Hematopoietic multipotent progenitor cell treated with erythropoietin and hydrocortisone succinate and interleukin-3 and kit ligand, for 15 days (in vitro differentiated cells): Measurements from ENCODE around the gene TGFBR3.

Source experiments
- DNase-seq: peaks from one replicate; pipeline ENCODE4 v3.0.0-alpha.2; 2015; ENCODE audit warnings: low spot score

TGFBR3 gene

GRCh38 chr1:91799159-91799558, 86.8 kb downstream of the TGFBR3 start:
- peak; percentile 14 for DNase-seq

- no peak for DNase-seq
Measured at GRCh38 chr1:91798740-91799139, 87.2 kb downstream of the TGFBR3 start.

DNA sequence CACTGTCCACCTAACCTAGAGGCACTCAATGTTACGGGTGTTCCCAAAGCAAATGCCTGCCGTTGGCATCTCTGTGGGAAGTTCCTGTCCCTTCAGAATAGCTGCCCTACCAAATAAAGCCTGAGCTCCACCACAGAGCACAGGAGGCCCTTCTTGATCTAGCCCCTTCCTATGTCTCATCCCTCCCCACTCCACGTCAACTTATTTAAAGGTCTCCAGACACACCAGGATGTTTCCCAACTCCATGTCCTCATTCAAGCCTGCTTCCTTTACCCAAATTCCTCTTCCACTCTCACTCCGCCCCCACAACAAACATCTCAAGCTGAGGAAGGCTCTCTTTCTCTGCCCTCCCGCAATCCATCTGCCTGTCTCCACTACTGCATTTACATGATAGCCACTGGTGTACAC, 87.7 kb downstream of the TGFBR3 start:
- DNase-seq: no peak

- no peak for DNase-seq
Measured at GRCh38 chr1:91797164-91797563, 88.8 kb downstream of the TGFBR3 start.

- DNase-seq: no peak
Measured at GRCh38 chr1:91796390-91796654, 89.6 kb downstream of the TGFBR3 start.

GRCh38 chr1:91795591-91796389, 90.2 kb downstream of the TGFBR3 start:
- DNase-seq: no peak

- DNase-seq: no peak
Measured at GRCh38 chr1:91793877-91794276, 92.1 kb downstream of the TGFBR3 start.

GRCh38 chr1:91793189-91793588, 92.8 kb downstream of the TGFBR3 start:
- DNase-seq: no peak

- DNase-seq: no peak
Measured at GRCh38 chr1:91792489-91793071, 93.4 kb downstream of the TGFBR3 start.

- DNase-seq: no peak
Measured at GRCh38 chr1:91791691-91792488, 94.1 kb downstream of the TGFBR3 start.

- DNase-seq: no peak
Measured at GRCh38 chr1:91791103-91791502, 94.8 kb downstream of the TGFBR3 start.

GRCh38 chr1:91790392-91790791, 95.6 kb downstream of the TGFBR3 start:
- DNase-seq: no peak

DNA sequence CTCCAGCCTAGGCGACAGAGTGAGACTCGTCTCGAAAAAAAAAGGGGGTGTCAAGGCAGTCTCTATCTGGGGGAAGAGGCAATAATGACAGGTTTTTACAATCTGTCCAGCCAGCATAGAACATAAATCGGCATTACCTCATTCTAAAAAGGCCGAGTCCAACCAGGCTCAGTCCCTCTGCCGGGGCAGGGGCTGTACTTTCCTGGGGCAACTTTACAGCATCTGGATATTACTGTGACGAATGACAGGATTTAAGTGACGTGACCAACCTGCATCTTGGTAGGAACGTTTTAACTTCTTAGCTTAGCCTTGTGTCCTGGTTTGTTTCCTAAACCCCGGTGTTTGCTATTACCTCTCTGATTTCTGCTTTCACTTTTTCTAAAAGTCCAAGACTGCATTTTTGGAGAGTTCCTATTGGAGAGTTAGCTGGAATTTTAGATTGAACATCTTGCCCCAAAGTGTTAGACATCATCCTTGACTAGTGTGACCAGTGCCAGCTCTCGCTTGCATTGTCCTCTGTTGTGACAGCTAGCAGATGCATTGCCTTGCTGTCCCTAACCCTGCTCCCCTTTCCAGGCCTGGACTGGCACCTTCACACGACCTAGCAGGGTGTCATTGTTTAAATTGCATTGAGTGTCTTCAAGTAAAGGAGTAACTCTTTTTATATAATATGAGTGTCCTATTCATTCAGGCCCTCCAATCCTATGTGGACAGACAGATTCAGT, 96.5 kb downstream of the TGFBR3 start:
- no peak for DNase-seq

DNA sequence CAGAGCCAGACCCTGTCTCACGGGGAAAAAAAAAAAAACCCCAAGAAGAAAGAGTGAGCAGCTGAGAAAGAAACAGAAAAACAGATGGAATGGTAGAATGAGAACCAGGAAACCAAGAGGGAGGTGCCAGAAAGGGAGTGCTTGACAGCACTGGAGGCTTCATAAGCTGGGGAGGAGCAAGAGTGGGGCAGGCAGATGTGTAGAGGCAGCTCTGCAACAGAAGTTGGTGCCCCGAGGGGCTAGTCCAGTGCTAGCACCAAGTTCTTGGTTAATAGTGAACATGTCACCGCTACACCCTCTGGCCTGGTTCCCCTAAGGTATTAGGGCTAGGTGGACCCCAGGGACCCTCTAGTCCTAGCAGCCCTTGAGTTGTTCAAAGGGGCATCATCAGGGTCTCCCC, 98.0 kb downstream of the TGFBR3 start:
- no peak for DNase-seq

GRCh38 chr1:91784616-91785015, 101.3 kb downstream of the TGFBR3 start:
- no peak for DNase-seq

DNA sequence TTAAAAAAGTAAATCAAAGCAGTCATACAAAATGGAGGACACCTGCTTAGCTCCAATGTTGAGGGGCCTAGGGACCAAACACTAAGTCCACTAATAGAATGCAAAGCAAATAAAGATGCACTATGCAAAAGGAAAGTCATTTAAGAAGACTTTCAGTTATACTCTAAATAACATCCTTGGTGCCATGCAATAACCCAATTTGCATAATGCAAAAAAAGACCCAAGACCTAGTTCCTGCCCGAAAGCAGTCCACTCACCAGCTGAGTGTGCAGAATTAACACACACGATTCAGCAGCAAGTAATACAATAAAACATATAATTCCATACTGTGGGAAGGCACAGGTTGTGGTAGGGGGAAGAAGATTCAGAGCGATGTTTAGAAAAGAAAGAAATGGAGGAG, 101.8 kb downstream of the TGFBR3 start:
- DNase-seq: no peak

DNA sequence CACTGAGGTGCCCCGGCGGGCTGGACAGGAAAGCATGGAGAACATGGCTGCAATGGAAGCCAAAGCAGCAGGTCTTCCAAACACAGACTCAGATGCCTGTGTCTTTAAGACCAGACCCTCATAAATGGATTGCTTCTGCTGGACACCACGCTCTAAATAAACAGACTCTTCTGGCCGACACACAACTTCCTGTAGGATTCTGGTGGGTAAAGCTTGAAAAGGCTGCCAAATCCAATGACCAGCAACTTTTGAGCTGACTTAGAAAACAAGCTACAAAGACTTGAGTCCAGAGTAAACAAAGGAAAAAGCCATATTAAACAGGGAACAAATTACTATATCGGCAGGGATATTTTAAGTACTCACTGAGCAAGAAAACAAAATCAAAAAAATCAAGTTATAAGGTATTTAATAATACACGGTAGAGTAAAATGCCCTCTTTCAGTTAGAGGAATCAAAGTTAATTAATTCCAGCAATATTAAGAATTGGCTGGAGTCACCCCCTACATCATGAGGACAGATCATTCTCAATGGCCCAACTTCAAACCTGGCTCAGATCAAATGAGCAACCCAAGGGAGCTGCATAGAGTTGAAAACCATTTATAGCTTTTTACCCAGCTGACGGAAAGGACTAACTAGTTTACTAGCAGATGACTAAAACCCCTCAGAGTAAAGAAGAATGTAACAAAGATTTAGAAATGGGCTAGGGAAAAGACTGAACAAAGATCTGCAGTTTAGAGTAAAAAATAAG, 102.4 kb downstream of the TGFBR3 start:
- DNase-seq: no peak

GRCh38 chr1:91781901-91782622, 103.9 kb downstream of the TGFBR3 start:
- DNase-seq: no peak

DNA sequence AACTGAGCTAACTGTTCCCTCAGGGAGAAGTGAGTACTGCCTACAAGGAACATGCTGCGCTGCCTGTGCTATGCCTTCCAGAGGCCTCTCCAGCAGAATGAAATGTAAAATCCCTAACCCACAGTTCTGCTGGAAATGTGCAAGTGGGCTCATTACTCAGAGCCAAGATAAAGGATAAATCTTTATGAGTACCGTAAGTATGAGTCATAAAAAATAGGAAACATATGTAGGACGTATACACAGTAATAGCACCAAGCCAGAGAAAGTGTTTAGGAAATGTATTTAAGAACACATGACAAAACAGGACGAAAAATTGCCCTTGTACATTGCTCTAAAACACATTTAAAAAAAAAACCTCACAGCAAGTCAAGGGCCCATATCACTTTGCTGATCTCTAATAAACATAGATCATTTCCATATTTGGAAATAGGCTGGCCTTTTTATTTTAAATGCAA, 104.6 kb downstream of the TGFBR3 start:
- no peak for DNase-seq

GRCh38 chr1:91779548-91780021, 106.4 kb downstream of the TGFBR3 start:
- no peak for DNase-seq

GRCh38 chr1:91778964-91779363, 107.0 kb downstream of the TGFBR3 start:
- no peak for DNase-seq
